Esophagus squamous epithelium (tissue), 4 donors: ENCODE results near the gene ADGRB3.

Source experiments
- CTCF ChIP-seq, 6 experiments: fragments of 450-650 bp in 4 of 6; fragments of 200-600 bp in 2 of 6; sonication (generic) in 2 of 6; IDR thresholded peaks; one replicate each; pipeline ENCODE4 v1.5.1; 2016 to 2019; ENCODE audit warnings: antibody characterized with exemption in 6 of 6, mild to moderate bottlenecking in 4 of 6, moderate library complexity in 4 of 6
- POLR2A ChIP-seq, 4 donors: fragments of 450-650 bp; IDR thresholded peaks; one replicate each; pipeline ENCODE4 v1.6.1; 2017; ENCODE audit warnings: antibody characterized with exemption in 4 of 4, mild to moderate bottlenecking in 4 of 4, moderate library complexity in 3 of 4

- no peak for TF ChIP-seq POLR2A (IDR thresholded peaks at IDR 0.05)
- no peak for TF ChIP-seq CTCF (IDR thresholded peaks at IDR 0.05)
These were observed 276.3 kb downstream of the ADGRB3 start for GRCh38 chr6:68911334-68911733.
